Glutamatergic neuron (in vitro differentiated cells): ENCODE measurements around the gene SMC6. TPM values are rescaled to one million over a fixed set of nuclear protein-coding genes. Genes with fewer than 3 reads are reported as not detected.

ENCODE experiments used
- DNase-seq: peaks from one replicate; pipeline ENCODE4 v3.0.0; 2022
- H3K27ac Mint-ChIP-seq: one replicate; pipeline ENCODE4 v1.8.0; 2020; ENCODE audit warnings: mild to moderate bottlenecking, mixed read lengths, inconsistent platforms; ENCODE audit not compliant: unreplicated experiment
- H3K27me3 Mint-ChIP-seq: one replicate; pipeline ENCODE4 v1.8.0; 2020; ENCODE audit warnings: mild to moderate bottlenecking, moderate library complexity, mixed read lengths, inconsistent platforms; ENCODE audit not compliant: unreplicated experiment
- H3K36me3 Mint-ChIP-seq: one replicate; pipeline ENCODE4 v1.8.0; 2020; ENCODE audit warnings: mild to moderate bottlenecking, mixed read lengths, inconsistent platforms; ENCODE audit not compliant: unreplicated experiment
- H3K4me1 Mint-ChIP-seq: one replicate; pipeline ENCODE4 v1.8.0; 2020; ENCODE audit warnings: mild to moderate bottlenecking, low read depth, mixed read lengths, inconsistent platforms; ENCODE audit not compliant: unreplicated experiment
- H3K4me3 Mint-ChIP-seq: one replicate; pipeline ENCODE4 v1.8.0; 2020; ENCODE audit warnings: mild to moderate bottlenecking, mixed read lengths, inconsistent platforms; ENCODE audit not compliant: unreplicated experiment
- H3K9me3 Mint-ChIP-seq: one replicate; pipeline ENCODE4 v1.8.0; 2020; ENCODE audit warnings: mild to moderate bottlenecking, moderate library complexity, mixed read lengths, inconsistent platforms; ENCODE audit not compliant: unreplicated experiment
- CTCF ChIP-seq: fragments of 200-600 bp; sonication (generic); IDR thresholded peaks from one replicate; pipeline ENCODE4 v1.5.0; 2021; ENCODE audit not compliant: partially characterized antibody, unreplicated experiment
- total RNA-seq: library from RNA; stranded (reverse); fragmentation: NEBNext Ultra II Directional; extraction: Animal tissue kit (Norgen Biotek cat#: 25700); gene quantifications from one replicate; pipeline ENCODE4 v1.2.1, GENCODE V29; 2021; ENCODE audit not compliant: unreplicated experiment

SMC6 gene
- total RNA-seq, 1 donor from 2014 or later = 61.4 TPM

DNA sequence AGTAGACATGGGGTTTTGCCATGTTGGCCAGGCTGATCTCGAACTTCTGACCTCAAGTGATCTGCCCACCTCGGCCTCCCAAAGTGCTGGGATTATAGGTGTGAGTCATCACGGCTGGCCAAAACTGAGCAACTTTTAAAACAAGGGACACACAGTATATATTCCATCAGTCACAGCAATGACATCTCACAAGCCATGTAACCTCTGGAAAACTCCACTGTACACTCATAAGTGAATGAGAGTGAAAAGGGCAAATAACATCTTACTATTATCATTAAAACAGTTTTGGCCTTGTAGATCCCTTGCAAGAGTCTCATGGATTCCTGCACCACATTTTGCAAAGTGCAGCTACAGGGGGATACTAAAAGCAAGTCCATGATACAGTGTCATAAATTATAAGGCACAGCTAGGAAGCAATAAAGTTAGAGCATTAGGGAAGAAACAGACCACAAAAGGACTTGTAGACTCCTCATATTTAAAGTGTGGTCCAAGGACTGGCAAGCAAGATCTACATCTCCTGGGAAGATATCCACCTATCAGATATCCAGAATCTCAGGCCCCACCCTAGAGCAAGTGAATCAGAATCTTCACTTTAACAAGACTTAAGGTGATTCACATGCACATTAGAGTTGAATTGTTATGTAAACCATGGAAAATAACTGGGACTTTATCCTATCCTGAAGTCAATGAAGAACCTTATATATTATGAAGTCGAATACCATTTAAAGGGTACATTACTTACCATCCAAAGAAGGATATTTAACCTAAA is 5.7 kb downstream of the SMC6 start:
- no peak overlapping the region for H3K27ac Mint-ChIP-seq
- H3K4me3 Mint-ChIP-seq = no peak overlapping the region
- peaks cover 10% of the 10 kb centered on the region for H3K4me1 Mint-ChIP-seq
- H3K27me3 Mint-ChIP-seq = peaks cover under 1% of the 10 kb centered on the region
- no peak for TF ChIP-seq CTCF
- no peaks in the 10 kb centered on the region for H3K36me3 Mint-ChIP-seq
- no peak for DNase-seq
- H3K9me3 Mint-ChIP-seq = peaks cover under 1% of the 10 kb centered on the region

GRCh38 chr2:17740203-17740602 is 13.4 kb downstream of the SMC6 start:
- Mint-ChIP-seq H3K4me3 (no peak overlapping the region), H3K36me3 (no peaks in the 10 kb centered on the region), H3K9me3 (peaks cover 1% of the 10 kb centered on the region), H3K27ac (no peak overlapping the region), H3K4me1 (no peaks in the 10 kb centered on the region), H3K27me3 (no peaks in the 10 kb centered on the region)
- no peak for TF ChIP-seq CTCF
- no peak for DNase-seq

DNA sequence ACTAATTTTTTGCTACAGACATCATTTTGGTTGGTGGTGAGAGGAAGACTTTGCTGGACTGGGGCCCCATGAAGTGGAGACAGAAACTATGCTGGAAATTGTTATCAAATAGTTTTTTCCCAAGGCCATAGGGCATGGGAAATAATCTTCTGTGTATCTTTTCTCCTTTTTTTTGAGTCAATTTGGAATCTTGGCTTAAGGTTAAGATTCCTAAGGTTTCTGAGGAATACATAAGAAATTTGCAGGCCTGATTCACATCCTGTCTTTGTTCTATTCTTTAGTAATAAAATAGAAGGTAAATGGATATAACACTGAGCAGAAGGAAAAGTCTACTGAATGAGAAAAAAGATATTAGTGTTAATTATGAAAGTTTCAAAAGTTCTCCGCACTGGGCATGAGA is 16.6 kb downstream of the SMC6 start:
- H3K27ac Mint-ChIP-seq = no peak overlapping the region
- H3K36me3 Mint-ChIP-seq = no peaks in the 10 kb centered on the region
- no peaks in the 10 kb centered on the region for H3K27me3 Mint-ChIP-seq
- H3K4me1 Mint-ChIP-seq = peaks cover 7% of the 10 kb centered on the region
- no peak for TF ChIP-seq CTCF
- no peak for DNase-seq
- H3K9me3 Mint-ChIP-seq = peaks cover 1% of the 10 kb centered on the region
- no peak overlapping the region for H3K4me3 Mint-ChIP-seq

DNA sequence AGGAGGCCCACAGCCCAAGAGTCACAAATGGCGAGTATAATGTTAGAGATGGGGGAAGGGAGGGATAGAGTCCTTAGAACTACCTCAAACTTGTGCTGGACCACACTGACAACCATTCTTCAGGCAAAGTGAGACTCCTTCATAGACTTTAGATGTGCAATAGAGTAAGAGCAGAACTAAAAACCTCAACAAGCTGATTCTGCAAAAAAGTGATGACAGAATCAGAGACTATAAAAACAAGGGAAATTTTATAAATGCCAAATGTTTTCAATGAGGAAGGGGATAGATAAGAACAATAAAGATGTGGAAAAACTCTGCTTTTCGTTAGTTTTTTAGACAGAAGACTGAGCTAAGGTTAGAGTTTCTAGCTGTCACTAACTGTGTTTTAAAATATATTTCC is 17.7 kb downstream of the SMC6 start:
- Mint-ChIP-seq H3K4me3 (no peak overlapping the region), H3K27me3 (peaks cover 1% of the 10 kb centered on the region), H3K36me3 (no peaks in the 10 kb centered on the region), H3K9me3 (peaks cover 1% of the 10 kb centered on the region), H3K27ac (no peak overlapping the region), H3K4me1 (peaks cover 7% of the 10 kb centered on the region)
- no peak for DNase-seq
- no peak for TF ChIP-seq CTCF

DNA sequence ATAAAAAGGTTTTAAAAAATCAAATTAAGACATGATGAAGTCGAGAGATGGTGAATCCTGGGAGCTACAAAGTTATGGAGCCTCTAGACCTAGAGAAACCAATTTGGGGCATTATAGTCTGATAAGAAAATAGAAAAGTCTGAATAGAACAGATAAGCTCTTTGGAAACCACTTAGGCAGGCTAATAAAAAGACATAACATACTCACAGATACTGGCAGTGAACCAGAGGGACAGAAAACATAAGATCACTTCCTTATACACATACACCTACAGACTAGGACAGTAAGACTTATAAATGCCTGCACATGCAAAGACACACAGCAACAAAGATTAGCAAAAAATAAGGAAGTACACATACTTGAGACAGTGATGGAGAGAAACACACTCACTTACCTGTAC is 20.0 kb downstream of the SMC6 start:
- Mint-ChIP-seq H3K4me3 (no peak overlapping the region), H3K27ac (peak overlapping the region; percentile 16), H3K9me3 (no peaks in the 10 kb centered on the region), H3K36me3 (no peaks in the 10 kb centered on the region), H3K4me1 (peaks cover 7% of the 10 kb centered on the region), H3K27me3 (peaks cover 1% of the 10 kb centered on the region)
- no peak for DNase-seq
- no peak for TF ChIP-seq CTCF
